Subcutaneous abdominal adipose tissue (tissue), 5 donors: ENCODE data around the gene GNL2.
"Not testable (repeated sequence)": the region's sequence is repeated elsewhere in the genome, so short reads cannot be mapped to it uniquely, and the experiment has no call there.

Experiments
- H3K27ac ChIP-seq: one replicate; pipeline ENCODE4 v1.7.0; 2013; ENCODE audit warnings: low read depth, mild to moderate bottlenecking, inconsistent platforms, low read length, moderate library complexity
- H3K27me3 ChIP-seq, 5 donors: one replicate each; pipeline ENCODE4 v1.7.0; 2013; ENCODE audit warnings: low read length in 5 of 5, inconsistent platforms in 1 of 5; ENCODE audit not compliant: control insufficient read depth in 5 of 5, insufficient read depth in 4 of 5
- H3K36me3 ChIP-seq, 5 donors: one replicate each; pipeline ENCODE4 v1.7.0; 2013; ENCODE audit warnings: low read length in 5 of 5; ENCODE audit not compliant: control insufficient read depth in 5 of 5, insufficient read depth in 5 of 5
- H3K4me1 ChIP-seq, 5 donors: one replicate each; pipeline ENCODE4 v1.7.0; 2013; ENCODE audit warnings: low read length in 5 of 5, mild to moderate bottlenecking in 3 of 5, moderate library complexity in 1 of 5; ENCODE audit not compliant: control insufficient read depth in 5 of 5, insufficient read depth in 5 of 5
- H3K4me3 ChIP-seq, 5 donors: one replicate each; pipeline ENCODE4 v1.7.0; 2013; ENCODE audit warnings: low read length in 5 of 5, low read depth in 1 of 5
- H3K9ac ChIP-seq, 5 donors: one replicate each; pipeline ENCODE4 v1.7.0; 2013; ENCODE audit warnings: low read length in 5 of 5, mild to moderate bottlenecking in 4 of 5, moderate library complexity in 3 of 5
- H3K9me3 ChIP-seq, 5 donors: one replicate each; pipeline ENCODE4 v1.7.0; 2013; ENCODE audit warnings: low read length in 5 of 5; ENCODE audit not compliant: control insufficient read depth in 5 of 5
- donor health status: healthy.
- donor health status: healthy.
- donor health status: healthy.
- donor health status: healthy.
- donor health status: healthy.

GNL2 gene

DNA sequence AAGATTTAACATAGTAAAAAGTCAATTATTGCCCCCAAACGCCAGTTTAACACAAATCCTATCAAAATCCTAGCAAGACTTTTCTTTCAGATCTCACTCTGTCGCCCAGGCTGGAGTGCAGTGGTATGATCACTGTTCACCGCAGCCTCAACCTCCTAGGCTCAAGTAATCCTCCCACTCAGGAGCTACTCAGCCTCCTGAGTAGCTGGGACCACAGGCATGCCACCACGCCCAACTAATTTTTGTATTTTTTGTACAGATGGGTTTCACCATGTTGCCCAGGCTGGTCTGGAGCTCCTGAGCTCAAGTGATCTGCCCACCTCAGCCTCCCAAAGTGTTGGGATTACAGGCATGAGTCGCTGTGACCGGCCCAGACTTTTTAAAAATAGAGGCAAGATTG, 46.4 kb downstream of the GNL2 start:
- peaks cover 20 to 58% (median 29%) of the 10 kb centered on the region in 5 donors for H3K36me3 ChIP-seq
- no peak overlapping the region for H3K9ac ChIP-seq
- H3K27me3 ChIP-seq, result no peaks in the 10 kb centered on the region
- H3K4me1 ChIP-seq, result peaks cover 0 to 20% (median 17%) of the 10 kb centered on the region in 5 donors
- H3K27ac ChIP-seq, result no peak overlapping the region
- no peaks in the 10 kb centered on the region for H3K9me3 ChIP-seq
- H3K4me3 ChIP-seq, result no peak overlapping the region

DNA sequence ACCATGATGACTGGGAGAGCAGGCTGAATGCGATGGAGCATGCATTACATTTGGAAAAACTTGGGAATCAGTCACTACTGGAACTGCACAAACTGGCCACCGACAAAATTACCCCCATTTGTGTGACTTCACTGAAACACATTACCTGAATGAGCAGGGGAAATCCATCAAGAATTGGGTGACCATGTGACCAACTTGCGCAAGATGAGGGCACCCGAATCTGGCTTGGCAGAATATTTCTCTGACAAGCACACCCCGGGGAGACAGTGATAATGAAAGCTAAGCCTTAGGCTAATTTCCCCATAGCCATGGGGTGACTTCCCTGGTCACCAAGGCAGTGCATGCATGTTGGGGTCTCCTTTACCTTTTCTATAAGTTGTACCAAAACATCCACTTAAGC, 50.7 kb downstream of the GNL2 start:
- Histone ChIP-seq H3K36me3 (peaks cover 10 to 67% (median 42%) of the 10 kb centered on the region in 5 donors), H3K27me3 (no peaks in the 10 kb centered on the region), H3K4me1 (peaks cover 0 to 2% (median 0%) of the 10 kb centered on the region in 5 donors)

GRCh38 chr1:37544530-37544929, 51.2 kb downstream of the GNL2 start:
- peaks cover 10 to 69% (median 47%) of the 10 kb centered on the region in 5 donors for H3K36me3 ChIP-seq
- H3K9me3 ChIP-seq, result no peaks in the 10 kb centered on the region
- no peaks in the 10 kb centered on the region for H3K27me3 ChIP-seq
- H3K4me3 ChIP-seq, result no peak overlapping the region
- no peak overlapping the region for H3K9ac ChIP-seq
- H3K4me1 ChIP-seq, result peaks cover 0 to 2% (median 0%) of the 10 kb centered on the region in 5 donors
- no peak overlapping the region for H3K27ac ChIP-seq

More for the DNA sequence above, 50.7 kb downstream of the GNL2 start:
- Histone ChIP-seq H3K27ac (no peak overlapping the region), H3K9ac (peak overlapping the region in 1 of 5 donors; percentile 25), H3K9me3 (no peaks in the 10 kb centered on the region), H3K4me3 (no peak overlapping the region)

DNA sequence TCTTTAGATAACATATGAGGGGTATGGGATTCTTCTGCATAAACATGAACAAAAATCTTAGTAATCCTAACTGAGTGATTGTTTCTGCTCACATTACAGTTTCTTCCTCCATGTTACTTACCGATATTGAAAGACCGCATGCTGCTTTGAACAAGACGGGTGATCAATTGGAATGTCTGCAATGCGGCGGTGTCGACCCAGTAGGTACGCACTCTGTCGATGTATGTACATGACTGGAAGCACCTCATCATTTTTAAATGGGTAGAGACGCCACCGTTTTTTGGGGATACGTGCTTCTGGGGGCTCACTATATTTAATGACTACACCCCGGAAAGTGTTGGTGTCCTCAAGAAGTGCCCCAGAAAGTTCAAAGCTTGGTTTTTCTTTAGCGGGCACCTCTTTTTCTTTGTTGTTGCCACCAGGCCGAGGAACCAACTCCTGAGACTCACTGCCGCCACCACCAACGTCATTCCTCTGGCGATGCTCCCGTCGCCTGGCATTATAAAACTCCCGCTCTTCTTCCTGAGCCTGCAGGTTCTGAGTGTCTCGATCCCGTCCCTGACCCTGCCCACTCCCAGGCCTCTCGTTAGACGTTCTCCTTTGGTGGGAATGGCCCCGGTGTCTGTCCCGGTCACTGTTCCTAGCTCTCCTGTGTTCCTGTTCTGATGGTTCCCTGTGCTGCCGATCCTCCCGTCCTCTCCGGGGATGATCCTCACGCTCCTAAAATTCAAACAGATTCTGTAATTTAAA, 55.5 kb downstream of the GNL2 start:
- Histone ChIP-seq H3K9me3 (no peaks in the 10 kb centered on the region), H3K36me3 (peaks cover 27 to 78% (median 63%) of the 10 kb centered on the region in 5 donors), H3K27me3 (no peaks in the 10 kb centered on the region)

GRCh38 chr1:37539154-37539553, 56.6 kb downstream of the GNL2 start:
- not testable (repeated sequence) for H3K9me3 ChIP-seq, H3K9ac ChIP-seq, H3K27me3 ChIP-seq, H3K27ac ChIP-seq, H3K4me3 ChIP-seq, H3K4me1 ChIP-seq
- H3K36me3 ChIP-seq, result peaks cover 27 to 69% (median 55%) of the 10 kb centered on the region in 5 donors

More for the DNA sequence above, 55.5 kb downstream of the GNL2 start:
- Histone ChIP-seq H3K4me1 (peaks cover 0 to 2% (median 0%) of the 10 kb centered on the region in 5 donors), H3K9ac (no peak overlapping the region), H3K27ac (no peak overlapping the region), H3K4me3 (no peak overlapping the region)

- no peak overlapping the region for H3K9ac ChIP-seq
- H3K4me1 ChIP-seq, result peaks cover 0 to 10% (median 2%) of the 10 kb centered on the region in 5 donors
- H3K9me3 ChIP-seq, result no peaks in the 10 kb centered on the region
- H3K4me3 ChIP-seq, result no peak overlapping the region
- no peaks in the 10 kb centered on the region for H3K27me3 ChIP-seq
- no peak overlapping the region for H3K27ac ChIP-seq
- H3K36me3 ChIP-seq, result peaks cover 27 to 65% (median 52%) of the 10 kb centered on the region in 5 donors
Measured at GRCh38 chr1:37537378-37537777, 58.4 kb downstream of the GNL2 start.

GRCh38 chr1:37533317-37534093, 62.2 kb downstream of the GNL2 start:
- Histone ChIP-seq H3K9me3 (no peaks in the 10 kb centered on the region), H3K27ac (peak overlapping the region; percentile 8), H3K36me3 (peaks cover 21 to 33% (median 26%) of the 10 kb centered on the region in 5 donors), H3K27me3 (no peaks in the 10 kb centered on the region), H3K4me3 (no peak overlapping the region), H3K9ac (peak overlapping the region in 1 of 5 donors; percentile 32), H3K4me1 (peaks cover 0 to 10% (median 2%) of the 10 kb centered on the region in 5 donors)

DNA sequence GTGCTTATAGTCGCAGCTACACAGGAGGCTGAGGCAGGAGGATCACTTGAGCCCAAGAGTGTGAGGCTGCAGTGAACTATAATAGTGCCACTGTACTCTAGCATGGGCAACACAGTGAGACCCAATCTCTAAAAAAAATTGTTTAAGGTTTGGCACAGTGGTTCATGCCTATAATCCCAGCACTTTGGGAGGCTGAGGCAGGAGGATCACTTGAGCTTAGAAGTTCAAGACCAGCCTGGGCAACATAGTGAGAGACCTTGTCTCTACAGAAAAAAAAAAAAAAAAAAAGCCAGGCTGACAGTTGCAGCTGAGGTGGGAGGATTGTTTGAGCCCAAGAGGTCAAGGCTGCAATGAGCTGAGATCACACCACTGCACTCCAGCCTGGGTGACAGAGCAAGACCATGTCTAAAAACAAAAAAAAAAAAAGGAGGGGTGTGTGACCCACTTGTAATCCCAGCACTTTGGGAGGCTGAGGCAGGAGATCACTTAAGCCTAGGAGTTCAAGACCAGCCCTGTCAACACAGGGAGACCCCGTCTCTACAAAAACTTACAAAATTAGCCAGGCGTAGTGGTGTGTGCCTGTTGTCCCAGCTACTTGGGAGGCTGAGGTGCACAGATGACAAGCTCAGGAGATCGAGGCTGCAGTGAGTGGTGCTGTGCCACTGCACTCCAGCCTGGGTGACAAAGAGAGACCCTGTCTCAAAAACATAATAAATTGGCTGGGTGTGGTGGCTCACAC, 63.1 kb downstream of the GNL2 start:
- not testable (repeated sequence) for H3K27me3 ChIP-seq, H3K9ac ChIP-seq, H3K27ac ChIP-seq, H3K4me3 ChIP-seq, H3K4me1 ChIP-seq, H3K9me3 ChIP-seq
- peaks cover 18 to 26% (median 20%) of the 10 kb centered on the region in 5 donors for H3K36me3 ChIP-seq

GRCh38 chr1:37529888-37530287, 65.8 kb downstream of the GNL2 start:
- not testable (repeated sequence) for H3K4me3 ChIP-seq, H3K9me3 ChIP-seq, H3K36me3 ChIP-seq, H3K27ac ChIP-seq, H3K4me1 ChIP-seq, H3K27me3 ChIP-seq, H3K9ac ChIP-seq
